Measurements from ENCODE around the gene CHST15. TPM values are rescaled to one million over a fixed set of nuclear protein-coding genes. Genes with fewer than 3 reads are reported as not detected.

CHST15 gene
- total RNA-seq, 2 donors from 2014 or later: 7.5 to 14.9 TPM

- no peaks in the 10 kb centered on the region for H3K27me3 Mint-ChIP-seq (ENCODE audit: insufficient read depth)
- H3K27me3 ChIP-seq (ENCODE audit: control insufficient read depth, insufficient read depth, low read length, poor library complexity, severe bottlenecking): no peaks in the 10 kb centered on the region
- H3K4me1 ChIP-seq (ENCODE audit: control insufficient read depth, insufficient read depth, low read length): no peaks in the 10 kb centered on the region
- H3K36me3 ChIP-seq (ENCODE audit: control insufficient read depth, insufficient read depth, low read length): no peaks in the 10 kb centered on the region
- H3K4me3 ChIP-seq (ENCODE audit: low read length): no peak overlapping the region
- H3K9me3 Mint-ChIP-seq: no peaks in the 10 kb centered on the region
- H3K36me3 Mint-ChIP-seq (ENCODE audit: low read depth): no peaks in the 10 kb centered on the region
- no peak for DNase-seq
- H3K27ac Mint-ChIP-seq: no peak overlapping the region
- peaks cover 6% of the 10 kb centered on the region for H3K4me1 Mint-ChIP-seq
- H3K27ac ChIP-seq (ENCODE audit: low read depth, low read length): peak overlapping the region; percentile 24
- WGBS, 2 experiments (ENCODE audit: insufficient coverage in 1 of 2, insufficient read length in 1 of 2): 82 to 91% methylated on average over 5 to 6 of the region's 6 CpGs
- no peaks in the 10 kb centered on the region for H3K9me3 ChIP-seq (ENCODE audit: control insufficient read depth, low read length)
- no peak overlapping the region for H3K4me3 Mint-ChIP-seq
- TF ChIP-seq CTCF (conservative IDR thresholded peaks at IDR 0.05): no peak
- no peak overlapping the region for H3K9ac ChIP-seq (ENCODE audit: extremely low read depth, low read length, poor library complexity, severe bottlenecking)
Observed at GRCh38 chr10:124057601-124058000, 35.8 kb downstream of the CHST15 start.

GRCh38 chr10:124056337-124056980 is 36.9 kb downstream of the CHST15 start:
- H3K9me3 ChIP-seq (ENCODE audit: control insufficient read depth, low read length): no peaks in the 10 kb centered on the region
- no peak overlapping the region for H3K4me3 Mint-ChIP-seq
- H3K4me3 ChIP-seq (ENCODE audit: low read length): no peak overlapping the region
- no peak overlapping the region for H3K9ac ChIP-seq (ENCODE audit: extremely low read depth, low read length, poor library complexity, severe bottlenecking)
- no peaks in the 10 kb centered on the region for H3K9me3 Mint-ChIP-seq
- H3K27ac Mint-ChIP-seq: peak overlapping the region; percentile 52
- 94% methylated on average over 24 to 29 of the region's 29 CpGs for WGBS, 2 experiments (ENCODE audit: insufficient coverage in 1 of 2, insufficient read length in 1 of 2)
- peaks cover 6% of the 10 kb centered on the region for H3K4me1 Mint-ChIP-seq
- no peaks in the 10 kb centered on the region for H3K27me3 Mint-ChIP-seq (ENCODE audit: insufficient read depth)
- no peaks in the 10 kb centered on the region for H3K4me1 ChIP-seq (ENCODE audit: control insufficient read depth, insufficient read depth, low read length)
- no peaks in the 10 kb centered on the region for H3K36me3 ChIP-seq (ENCODE audit: control insufficient read depth, insufficient read depth, low read length)
- H3K27me3 ChIP-seq (ENCODE audit: control insufficient read depth, insufficient read depth, low read length, poor library complexity, severe bottlenecking): no peaks in the 10 kb centered on the region
- H3K36me3 Mint-ChIP-seq (ENCODE audit: low read depth): no peaks in the 10 kb centered on the region
- H3K27ac ChIP-seq (ENCODE audit: low read depth, low read length): no peak overlapping the region
- TF ChIP-seq CTCF (conservative IDR thresholded peaks at IDR 0.05): no peak
- DNase-seq: no peak

- Histone ChIP-seq H3K9ac (ENCODE audit: extremely low read depth, low read length, poor library complexity, severe bottlenecking) (no peak overlapping the region), H3K4me1 (ENCODE audit: control insufficient read depth, insufficient read depth, low read length) (no peaks in the 10 kb centered on the region), H3K36me3 (ENCODE audit: control insufficient read depth, insufficient read depth, low read length) (no peaks in the 10 kb centered on the region), H3K27me3 (ENCODE audit: control insufficient read depth, insufficient read depth, low read length, poor library complexity, severe bottlenecking) (no peaks in the 10 kb centered on the region), H3K4me3 (ENCODE audit: low read length) (no peak overlapping the region), H3K27ac (ENCODE audit: low read depth, low read length) (no peak overlapping the region), H3K9me3 (ENCODE audit: control insufficient read depth, low read length) (no peaks in the 10 kb centered on the region)
- Mint-ChIP-seq H3K9me3 (no peaks in the 10 kb centered on the region), H3K4me3 (no peak overlapping the region), H3K27ac (no peak overlapping the region), H3K4me1 (peaks cover 9% of the 10 kb centered on the region), H3K27me3 (ENCODE audit: insufficient read depth) (no peaks in the 10 kb centered on the region), H3K36me3 (ENCODE audit: low read depth) (no peaks in the 10 kb centered on the region)
- WGBS, 2 experiments (ENCODE audit: insufficient coverage in 1 of 2, insufficient read length in 1 of 2): 63 to 86% methylated on average over 2 of the region's 2 CpGs
- no peak for TF ChIP-seq CTCF (conservative IDR thresholded peaks at IDR 0.05)
- DNase-seq: no peak
Observed at GRCh38 chr10:124053971-124054370, 39.4 kb downstream of the CHST15 start.
